H54 (cell line): ENCODE data around the gene TBC1D5.
A peak's percentile ranks its signal among the peaks of the same experiment; 100 is the strongest.

Experiments used
- DNase-seq: peaks from one replicate; pipeline ENCODE4 v3.0.0; 2011; ENCODE audit warnings: low spot score, mixed read lengths; ENCODE audit not compliant: insufficient read length
- FAIRE-seq: peaks from 3 replicates; lab custom pipeline; 2011; peaks lifted over from hg19 to GRCh38; lab: Jason Lieb, UNC
- POLR2A ChIP-seq: IDR thresholded peaks from 2 replicates; pipeline ENCODE4 v1.6.1; 2011; ENCODE audit warnings: low read depth, mild to moderate bottlenecking, low read length

Gene TBC1D5

GRCh38 chr3:17188378-17188777 is 554.1 kb downstream of the TBC1D5 start:
- DNase-seq, result no peak
- TF ChIP-seq POLR2A, result no peak
- FAIRE-seq, result no peak

- DNase-seq, result no peak
- FAIRE-seq, result no peak
- no peak for TF ChIP-seq POLR2A
Measured at GRCh38 chr3:17187589-17188184, 554.7 kb downstream of the TBC1D5 start.

GRCh38 chr3:17183951-17184550 is 558.4 kb downstream of the TBC1D5 start:
- no peak for TF ChIP-seq POLR2A
- DNase-seq (no peak), FAIRE-seq (peak; percentile 93)

GRCh38 chr3:17182166-17182565 is 560.3 kb downstream of the TBC1D5 start:
- no peak for TF ChIP-seq POLR2A
- DNase-seq, result no peak

GRCh38 chr3:17181413-17181907 is 561.0 kb downstream of the TBC1D5 start:
- DNase-seq (no peak), FAIRE-seq (peak; percentile 20)
- TF ChIP-seq POLR2A, result no peak

More at GRCh38 chr3:17182166-17182565, 560.3 kb downstream of the TBC1D5 start:
- no peak for FAIRE-seq

- no peak for DNase-seq
- TF ChIP-seq POLR2A, result no peak
- FAIRE-seq, result no peak
Measured at GRCh38 chr3:17179381-17180205, 562.8 kb downstream of the TBC1D5 start.

- FAIRE-seq (no peak), DNase-seq (no peak)
- TF ChIP-seq POLR2A, result no peak
Measured at GRCh38 chr3:17176757-17177156, 565.7 kb downstream of the TBC1D5 start.

GRCh38 chr3:17175187-17175807 is 567.1 kb downstream of the TBC1D5 start:
- TF ChIP-seq POLR2A, result no peak
- peak; percentile 37 for DNase-seq
- FAIRE-seq, result no peak

GRCh38 chr3:17166369-17166768 is 576.1 kb downstream of the TBC1D5 start:
- TF ChIP-seq POLR2A, result no peak
- DNase-seq, result no peak
- no peak for FAIRE-seq

GRCh38 chr3:17162116-17162515 is 580.3 kb downstream of the TBC1D5 start:
- DNase-seq (no peak), FAIRE-seq (no peak)
- TF ChIP-seq POLR2A, result no peak

- TF ChIP-seq POLR2A, result no peak
- no peak for DNase-seq
- no peak for FAIRE-seq
Measured at GRCh38 chr3:17160597-17160996, 581.8 kb downstream of the TBC1D5 start.

- no peak for TF ChIP-seq POLR2A
- DNase-seq (peak; percentile 21), FAIRE-seq (no peak)
Measured at GRCh38 chr3:17158941-17159682, 583.3 kb downstream of the TBC1D5 start.

GRCh38 chr3:17157713-17158112 is 584.7 kb downstream of the TBC1D5 start:
- DNase-seq, result peak; percentile 71
- FAIRE-seq, result no peak
- no peak for TF ChIP-seq POLR2A
